ENCODE results near the gene ANO5. TPM values are rescaled to one million over a fixed set of nuclear protein-coding genes. Genes with fewer than 3 reads are reported as not detected.

ANO5 gene
- 1 to 10 TPM; 7.5 to 8.2 TPM for total RNA-seq

- peak; percentile 88 for DNase-seq
- Histone ChIP-seq H3K4me3 (peak within 1 kb of the TSS; percentile 64), H3K27me3 (no peaks in the 10 kb centered on the region), H3K9ac (ENCODE audit: low read depth in 2 of 2, low read length in 2 of 2) (peak within 1 kb of the TSS; percentile 58 to 66), H3K9me3 (no peaks in the 10 kb centered on the region), H3K4me1 (no peaks in the 10 kb centered on the region), H3K36me3 (no peaks in the 10 kb centered on the region), H3K27ac (peak within 1 kb of the TSS; percentile 37)
- TF ChIP-seq CTCF (IDR thresholded peaks at IDR 0.05) = no peak
- intact Hi-C loops (cut with DNase I) = no loop called here
Observed at GRCh38 chr11:22192642-22193347, at the start of gene ANO5. Gene ANO5 (plus strand): TSS chr11:22193085. CDS start chr11:22193493, 408 bp downstream.

- DNase-seq = no peak
- H3K4me1 ChIP-seq = no peaks in the 10 kb centered on the region
- no peaks in the 10 kb centered on the region for H3K9me3 ChIP-seq
- no peak overlapping the region for H3K4me3 ChIP-seq
- no peak for TF ChIP-seq CTCF (IDR thresholded peaks at IDR 0.05)
- H3K36me3 ChIP-seq = no peaks in the 10 kb centered on the region
- intact Hi-C loops (cut with DNase I) = no loop called here
- no peak overlapping the region for H3K27ac ChIP-seq
- H3K9ac ChIP-seq (ENCODE audit: low read depth in 2 of 2, low read length in 2 of 2) = no peak overlapping the region
- H3K27me3 ChIP-seq = no peaks in the 10 kb centered on the region
Observed at GRCh38 chr11:22151649-22152197, 41.2 kb upstream of the ANO5 start.

DNA sequence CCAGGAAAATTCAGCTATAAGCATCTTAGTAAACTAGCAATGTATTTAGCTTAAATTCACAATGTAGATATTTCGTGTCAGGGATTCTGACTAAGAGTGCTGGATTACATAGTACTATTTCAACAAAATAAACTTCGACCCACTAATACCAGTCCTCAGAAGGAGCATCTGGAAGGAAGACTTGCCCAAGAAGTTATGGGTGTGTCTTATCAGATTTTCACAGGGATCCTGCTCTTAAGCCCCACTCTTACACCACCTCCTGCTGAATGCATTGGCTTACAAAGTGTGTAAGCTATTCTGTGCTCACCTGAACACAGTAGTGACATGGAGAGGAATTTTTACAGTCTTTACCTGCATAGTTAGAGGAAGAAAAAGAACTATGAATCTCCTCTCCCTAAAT is 35.4 kb upstream of the ANO5 start:
- Histone ChIP-seq H3K27ac (no peak overlapping the region), H3K9ac (ENCODE audit: low read depth in 2 of 2, low read length in 2 of 2) (no peak overlapping the region), H3K4me1 (no peaks in the 10 kb centered on the region), H3K36me3 (no peaks in the 10 kb centered on the region), H3K27me3 (no peaks in the 10 kb centered on the region), H3K4me3 (no peak overlapping the region), H3K9me3 (no peaks in the 10 kb centered on the region)
- intact Hi-C loops (cut with DNase I) = no loop called here
- TF ChIP-seq CTCF (IDR thresholded peaks at IDR 0.05) = no peak
- DNase-seq = no peak

DNA sequence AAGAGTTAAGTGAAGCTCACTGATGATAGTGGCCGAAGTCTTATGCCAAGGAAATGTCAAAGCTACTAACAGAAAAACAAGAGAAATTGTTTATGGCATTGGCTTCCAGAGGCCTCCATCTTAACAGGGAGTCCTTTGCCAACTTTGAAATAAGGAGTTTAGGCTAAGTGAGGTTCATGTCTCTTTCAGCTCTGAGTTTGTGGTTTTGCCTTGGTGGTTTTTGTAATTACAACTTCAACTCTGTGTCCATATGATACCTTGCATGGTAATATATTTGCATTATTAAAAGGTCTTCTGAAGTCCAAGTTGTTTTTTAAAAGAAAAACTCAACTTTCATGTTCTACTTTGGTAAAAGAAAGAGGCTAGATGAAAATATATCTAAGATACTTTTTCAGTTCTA is 31.4 kb upstream of the ANO5 start:
- H3K4me1 ChIP-seq = no peaks in the 10 kb centered on the region
- H3K27ac ChIP-seq = no peak overlapping the region
- intact Hi-C loops (cut with DNase I) = no loop called here
- H3K36me3 ChIP-seq = no peaks in the 10 kb centered on the region
- H3K27me3 ChIP-seq = no peaks in the 10 kb centered on the region
- no peak for DNase-seq
- no peak overlapping the region for H3K4me3 ChIP-seq
- no peak for TF ChIP-seq CTCF (IDR thresholded peaks at IDR 0.05)
- H3K9me3 ChIP-seq = no peaks in the 10 kb centered on the region
- no peak overlapping the region for H3K9ac ChIP-seq (ENCODE audit: low read depth in 2 of 2, low read length in 2 of 2)

- H3K9me3 ChIP-seq = no peaks in the 10 kb centered on the region
- no peak for DNase-seq
- H3K27ac ChIP-seq = no peak overlapping the region
- H3K9ac ChIP-seq (ENCODE audit: low read depth in 2 of 2, low read length in 2 of 2) = no peak overlapping the region
- H3K4me3 ChIP-seq = no peak overlapping the region
- no peaks in the 10 kb centered on the region for H3K27me3 ChIP-seq
- H3K4me1 ChIP-seq = no peaks in the 10 kb centered on the region
- intact Hi-C loops (cut with DNase I) = no loop called here
- no peak for TF ChIP-seq CTCF (IDR thresholded peaks at IDR 0.05)
- H3K36me3 ChIP-seq = no peaks in the 10 kb centered on the region
Observed at GRCh38 chr11:22162756-22163155, 30.1 kb upstream of the ANO5 start.

All from colonic mucosa (tissue), 4 donors.